ENCODE measurements around the gene PTPRH.

DNA sequence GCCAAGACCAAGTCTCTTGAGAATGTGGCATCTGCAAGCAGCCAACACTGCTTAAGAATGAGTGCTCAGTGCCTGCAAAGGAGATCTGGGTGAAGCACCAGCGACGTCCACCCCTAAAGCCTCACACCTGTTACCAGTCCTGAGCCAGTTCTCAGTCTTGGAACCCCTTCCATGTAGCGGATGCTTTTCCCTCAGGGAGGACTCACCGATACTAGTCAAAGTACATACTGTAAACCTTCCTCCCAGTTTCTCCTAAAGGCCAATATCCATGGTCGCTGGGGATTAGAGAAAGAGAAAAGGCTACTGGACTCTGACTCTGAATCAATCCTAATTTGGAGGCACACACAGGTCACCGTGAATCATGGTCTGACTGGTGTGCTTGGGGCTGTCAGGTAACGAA lies 4.2 kb upstream of the PTPRH start:
- no peak for TF ChIP-seq POLR2A (IDR thresholded peaks at IDR 0.05; ENCODE audit: low read length)
- TF ChIP-seq GATA1 (IDR thresholded peaks at IDR 0.05; ENCODE audit: low read depth, low read length), result no peak
